Nephron progenitor cell (in vitro differentiated cells): ENCODE results near the gene GAN.

Source experiments
- DNase-seq: peaks from one replicate; pipeline ENCODE4 v3.0.0; 2021
- H3K27ac Mint-ChIP-seq: 2 replicates; pipeline ENCODE4 v1.8.0; 2021; ENCODE audit warnings: mild to moderate bottlenecking, moderate library complexity, mixed read lengths
- H3K27me3 Mint-ChIP-seq: 2 replicates; pipeline ENCODE4 v1.8.0; 2021; ENCODE audit warnings: mild to moderate bottlenecking, low read depth, mixed read lengths; ENCODE audit not compliant: poor library complexity
- H3K36me3 Mint-ChIP-seq: 2 replicates; pipeline ENCODE4 v1.8.0; 2021; ENCODE audit warnings: low read depth, mixed read lengths
- H3K4me1 Mint-ChIP-seq: 2 replicates; pipeline ENCODE4 v1.8.0; 2021; ENCODE audit warnings: mixed read lengths
- H3K4me3 Mint-ChIP-seq: 2 replicates; pipeline ENCODE4 v1.8.0; 2021; ENCODE audit warnings: mild to moderate bottlenecking, moderate library complexity, mixed read lengths
- H3K9me3 Mint-ChIP-seq: 2 replicates; pipeline ENCODE4 v1.8.0; 2021; ENCODE audit warnings: mild to moderate bottlenecking, moderate library complexity, mixed read lengths
- TF ChIP-seq, protein P1 (sequence below): fragments of 200-600 bp; sonication (generic); IDR thresholded peaks from 2 replicates; pipeline ENCODE4 v1.5.0; 2021; ENCODE audit warnings: antibody characterized with exemption

The GAN gene

DNA sequence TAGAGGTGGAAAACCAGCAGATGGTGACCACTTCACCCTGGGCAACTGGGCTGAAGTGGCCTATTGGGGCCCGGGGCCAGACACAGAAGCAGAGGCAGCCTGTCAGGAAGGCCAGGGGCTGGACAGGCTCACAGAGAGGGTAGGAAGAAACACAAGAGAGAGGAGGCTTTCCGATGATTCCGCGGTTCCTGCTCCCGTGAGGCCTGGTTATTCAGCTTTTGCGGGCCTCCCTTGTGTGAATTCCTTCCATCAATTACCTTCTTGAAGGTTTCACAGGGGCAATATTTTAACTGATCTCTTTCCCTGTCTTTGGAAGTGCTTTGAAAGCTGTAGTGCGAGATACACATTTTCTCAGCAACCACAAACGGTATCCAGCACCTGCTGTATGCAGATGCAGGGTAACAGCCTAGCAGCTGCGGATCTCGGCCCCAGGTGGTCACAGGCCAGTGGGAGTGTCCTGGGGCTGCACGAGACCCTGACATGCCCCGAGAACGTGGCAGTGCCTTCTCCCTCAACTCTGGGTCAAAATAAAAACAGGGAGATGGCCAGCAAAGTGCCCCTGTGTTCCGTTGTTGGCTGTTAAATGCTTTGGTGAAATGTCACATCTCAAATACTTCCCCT lies 118.3 kb downstream of the GAN start:
- DNase-seq: no peak
- Mint-ChIP-seq H3K4me1 (peaks cover 36% of the 10 kb centered on the region), H3K27me3 (peaks cover 20% of the 10 kb centered on the region), H3K36me3 (no peaks in the 10 kb centered on the region), H3K27ac (peak overlapping the region; percentile 85), H3K4me3 (no peak overlapping the region), H3K9me3 (no peaks in the 10 kb centered on the region)
- TF ChIP-seq, protein P1, sequence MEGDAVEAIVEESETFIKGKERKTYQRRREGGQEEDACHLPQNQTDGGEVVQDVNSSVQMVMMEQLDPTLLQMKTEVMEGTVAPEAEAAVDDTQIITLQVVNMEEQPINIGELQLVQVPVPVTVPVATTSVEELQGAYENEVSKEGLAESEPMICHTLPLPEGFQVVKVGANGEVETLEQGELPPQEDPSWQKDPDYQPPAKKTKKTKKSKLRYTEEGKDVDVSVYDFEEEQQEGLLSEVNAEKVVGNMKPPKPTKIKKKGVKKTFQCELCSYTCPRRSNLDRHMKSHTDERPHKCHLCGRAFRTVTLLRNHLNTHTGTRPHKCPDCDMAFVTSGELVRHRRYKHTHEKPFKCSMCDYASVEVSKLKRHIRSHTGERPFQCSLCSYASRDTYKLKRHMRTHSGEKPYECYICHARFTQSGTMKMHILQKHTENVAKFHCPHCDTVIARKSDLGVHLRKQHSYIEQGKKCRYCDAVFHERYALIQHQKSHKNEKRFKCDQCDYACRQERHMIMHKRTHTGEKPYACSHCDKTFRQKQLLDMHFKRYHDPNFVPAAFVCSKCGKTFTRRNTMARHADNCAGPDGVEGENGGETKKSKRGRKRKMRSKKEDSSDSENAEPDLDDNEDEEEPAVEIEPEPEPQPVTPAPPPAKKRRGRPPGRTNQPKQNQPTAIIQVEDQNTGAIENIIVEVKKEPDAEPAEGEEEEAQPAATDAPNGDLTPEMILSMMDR: no peak

DNA sequence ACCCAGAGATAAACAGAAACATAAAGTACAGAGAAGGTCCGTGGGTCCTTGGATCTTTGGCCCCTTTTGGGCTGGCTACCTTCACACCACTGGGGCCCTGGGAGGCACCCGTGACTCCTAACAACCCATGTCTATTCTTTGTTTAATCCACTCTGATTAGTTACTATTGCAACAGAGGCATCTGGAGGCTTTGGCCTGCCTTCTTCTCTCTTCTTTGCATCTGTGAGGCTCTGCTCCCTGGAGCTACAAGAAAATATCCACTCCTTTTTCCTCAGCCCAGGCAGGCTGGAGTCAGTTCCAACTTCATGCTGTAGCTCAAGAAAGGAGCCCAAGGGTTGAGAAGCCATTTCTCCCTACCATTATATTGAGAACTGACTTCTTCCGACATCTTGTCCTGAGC lies 120.3 kb downstream of the GAN start:
- TF ChIP-seq, protein P1: no peak
- peaks cover 34% of the 10 kb centered on the region for H3K4me1 Mint-ChIP-seq
- H3K9me3 Mint-ChIP-seq: no peaks in the 10 kb centered on the region
- no peak for DNase-seq
- no peak overlapping the region for H3K27ac Mint-ChIP-seq
- peaks cover 27% of the 10 kb centered on the region for H3K27me3 Mint-ChIP-seq
- H3K36me3 Mint-ChIP-seq: no peaks in the 10 kb centered on the region
- no peak overlapping the region for H3K4me3 Mint-ChIP-seq

DNA sequence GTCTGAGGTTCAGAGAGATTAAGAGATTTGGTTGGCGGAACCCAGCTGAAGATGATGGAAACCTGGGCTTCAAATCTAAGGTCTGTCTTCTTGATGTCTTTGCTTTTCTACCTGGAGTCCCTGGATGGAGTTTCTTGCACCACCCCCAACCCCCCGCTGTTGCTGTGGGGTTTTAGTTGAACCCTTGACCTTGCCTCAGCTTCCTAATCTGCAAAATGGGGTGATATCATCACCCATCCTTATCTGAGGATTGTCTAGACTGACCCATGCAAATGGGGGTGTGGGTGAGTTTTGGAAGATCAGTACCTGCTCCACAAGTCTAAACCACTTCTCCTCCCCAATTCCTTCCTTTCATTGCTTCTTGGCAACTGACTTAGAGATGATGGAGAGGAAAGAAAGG lies 120.8 kb downstream of the GAN start:
- Mint-ChIP-seq H3K27me3 (peaks cover 27% of the 10 kb centered on the region), H3K36me3 (no peaks in the 10 kb centered on the region), H3K4me3 (no peak overlapping the region), H3K4me1 (peaks cover 34% of the 10 kb centered on the region), H3K27ac (no peak overlapping the region), H3K9me3 (no peaks in the 10 kb centered on the region)
- TF ChIP-seq, protein P1: no peak
- no peak for DNase-seq

DNA sequence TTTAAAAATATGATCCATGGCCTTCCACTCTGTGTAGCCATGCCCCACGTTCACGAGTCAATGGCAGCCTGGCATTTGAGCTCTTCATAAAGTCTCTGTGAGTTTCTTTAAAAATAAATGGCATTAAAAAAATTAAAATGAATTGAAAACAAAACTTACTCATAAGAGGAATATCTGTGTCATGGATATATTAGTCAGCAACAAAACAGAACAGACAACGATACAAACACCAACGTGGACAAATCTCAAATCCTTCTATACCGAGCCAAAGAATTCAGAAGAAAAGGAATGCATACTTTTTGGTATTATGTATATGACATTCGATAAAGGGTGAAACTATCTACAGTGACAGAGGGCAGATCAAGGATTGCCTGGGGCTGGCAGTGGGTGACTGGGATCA lies 121.6 kb downstream of the GAN start:
- no peaks in the 10 kb centered on the region for H3K36me3 Mint-ChIP-seq
- H3K27ac Mint-ChIP-seq: no peak overlapping the region
- peaks cover 31% of the 10 kb centered on the region for H3K4me1 Mint-ChIP-seq
- H3K27me3 Mint-ChIP-seq: peaks cover 32% of the 10 kb centered on the region
- no peak for DNase-seq
- no peak overlapping the region for H3K4me3 Mint-ChIP-seq
- H3K9me3 Mint-ChIP-seq: no peaks in the 10 kb centered on the region
- TF ChIP-seq, protein P1: no peak

DNA sequence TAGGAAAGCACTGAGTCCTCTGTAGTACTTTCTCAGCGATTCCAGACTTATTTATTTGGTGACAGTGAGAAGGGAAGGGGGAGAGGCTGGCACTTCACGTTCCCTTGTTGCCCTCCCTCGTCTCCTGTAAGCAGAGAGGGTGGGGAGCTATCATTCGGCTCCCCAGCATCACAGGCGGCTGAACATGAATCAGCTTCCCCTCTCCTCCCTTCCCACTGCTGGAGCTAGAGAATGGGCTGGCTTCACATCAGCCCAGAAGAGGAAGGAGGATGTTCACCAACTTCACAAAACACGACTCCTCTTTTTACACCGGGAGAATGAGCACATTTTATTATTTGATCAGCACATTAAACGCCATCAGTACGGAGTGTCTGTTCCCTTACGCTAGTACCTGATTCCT lies 123.1 kb downstream of the GAN start:
- H3K36me3 Mint-ChIP-seq: no peaks in the 10 kb centered on the region
- no peak overlapping the region for H3K27ac Mint-ChIP-seq
- no peak for DNase-seq
- H3K4me1 Mint-ChIP-seq: peaks cover 16% of the 10 kb centered on the region
- peaks cover 37% of the 10 kb centered on the region for H3K27me3 Mint-ChIP-seq
- H3K4me3 Mint-ChIP-seq: no peak overlapping the region
- no peaks in the 10 kb centered on the region for H3K9me3 Mint-ChIP-seq
- TF ChIP-seq, protein P1: no peak
